Measurements from ENCODE around the gene BTBD2.

- TF ChIP-seq, protein P1, sequence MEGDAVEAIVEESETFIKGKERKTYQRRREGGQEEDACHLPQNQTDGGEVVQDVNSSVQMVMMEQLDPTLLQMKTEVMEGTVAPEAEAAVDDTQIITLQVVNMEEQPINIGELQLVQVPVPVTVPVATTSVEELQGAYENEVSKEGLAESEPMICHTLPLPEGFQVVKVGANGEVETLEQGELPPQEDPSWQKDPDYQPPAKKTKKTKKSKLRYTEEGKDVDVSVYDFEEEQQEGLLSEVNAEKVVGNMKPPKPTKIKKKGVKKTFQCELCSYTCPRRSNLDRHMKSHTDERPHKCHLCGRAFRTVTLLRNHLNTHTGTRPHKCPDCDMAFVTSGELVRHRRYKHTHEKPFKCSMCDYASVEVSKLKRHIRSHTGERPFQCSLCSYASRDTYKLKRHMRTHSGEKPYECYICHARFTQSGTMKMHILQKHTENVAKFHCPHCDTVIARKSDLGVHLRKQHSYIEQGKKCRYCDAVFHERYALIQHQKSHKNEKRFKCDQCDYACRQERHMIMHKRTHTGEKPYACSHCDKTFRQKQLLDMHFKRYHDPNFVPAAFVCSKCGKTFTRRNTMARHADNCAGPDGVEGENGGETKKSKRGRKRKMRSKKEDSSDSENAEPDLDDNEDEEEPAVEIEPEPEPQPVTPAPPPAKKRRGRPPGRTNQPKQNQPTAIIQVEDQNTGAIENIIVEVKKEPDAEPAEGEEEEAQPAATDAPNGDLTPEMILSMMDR (IDR thresholded peaks at IDR 0.05 in 4 of 5, conservative IDR thresholded peaks at IDR 0.05 in 1 of 5) = no peak
- no peak for TF ChIP-seq POLR2A (IDR thresholded peaks at IDR 0.05)
Measured at GRCh38 chr19:1992759-1993260, 22.7 kb downstream of the BTBD2 start.
